GM18867 (cell line): Measurements from ENCODE around the gene NGF.

ENCODE experiments used
- ATAC-seq: cut with Tn5 transposase; IDR thresholded peaks from one replicate; pipeline ENCODE4 v1.9.1; 2021; ENCODE audit warnings: mild to moderate bottlenecking, moderate library complexity; ENCODE audit not compliant: unreplicated experiment

The NGF gene

DNA sequence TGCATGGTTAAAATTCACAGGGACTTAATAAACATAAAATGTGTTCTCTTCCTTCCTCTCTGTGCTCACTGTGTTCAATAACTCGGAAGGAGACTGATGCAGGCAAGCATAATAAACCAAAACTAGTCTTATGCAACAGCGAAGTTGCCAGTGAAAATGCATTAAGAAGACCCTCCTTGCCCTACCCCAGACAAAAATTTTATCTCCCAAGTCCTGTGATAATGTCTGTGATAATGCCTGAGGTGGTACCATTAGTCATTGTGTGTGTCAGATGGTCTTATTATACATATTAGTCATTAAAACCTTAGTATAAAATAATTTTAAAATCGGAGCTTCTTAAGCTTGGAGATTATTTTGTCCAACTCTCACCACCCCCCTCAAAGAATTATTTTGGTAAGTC is 97.8 kb downstream of the NGF start:
- ATAC-seq: no peak

DNA sequence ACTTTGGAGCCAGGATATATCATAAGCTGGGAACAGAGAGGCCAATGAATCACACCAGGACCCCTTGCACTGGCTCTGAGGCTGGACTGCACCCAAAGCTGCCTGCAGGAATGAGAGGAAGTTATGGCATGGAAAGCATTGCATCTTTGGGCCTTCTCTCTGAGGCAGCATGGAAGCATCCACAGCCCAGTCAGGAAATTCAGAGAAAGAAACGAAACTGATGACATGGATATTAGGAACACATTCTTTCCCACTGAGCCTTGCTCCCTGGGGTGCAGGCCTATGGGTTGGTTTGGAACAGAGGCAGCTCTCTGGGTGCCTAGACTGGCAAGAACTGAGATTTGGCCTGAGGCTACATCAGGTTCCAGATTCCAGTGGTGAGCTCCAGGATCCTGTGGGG is 98.6 kb downstream of the NGF start:
- ATAC-seq: no peak

GRCh38 chr1:115239148-115239422 is 99.0 kb downstream of the NGF start:
- ATAC-seq: no peak

DNA sequence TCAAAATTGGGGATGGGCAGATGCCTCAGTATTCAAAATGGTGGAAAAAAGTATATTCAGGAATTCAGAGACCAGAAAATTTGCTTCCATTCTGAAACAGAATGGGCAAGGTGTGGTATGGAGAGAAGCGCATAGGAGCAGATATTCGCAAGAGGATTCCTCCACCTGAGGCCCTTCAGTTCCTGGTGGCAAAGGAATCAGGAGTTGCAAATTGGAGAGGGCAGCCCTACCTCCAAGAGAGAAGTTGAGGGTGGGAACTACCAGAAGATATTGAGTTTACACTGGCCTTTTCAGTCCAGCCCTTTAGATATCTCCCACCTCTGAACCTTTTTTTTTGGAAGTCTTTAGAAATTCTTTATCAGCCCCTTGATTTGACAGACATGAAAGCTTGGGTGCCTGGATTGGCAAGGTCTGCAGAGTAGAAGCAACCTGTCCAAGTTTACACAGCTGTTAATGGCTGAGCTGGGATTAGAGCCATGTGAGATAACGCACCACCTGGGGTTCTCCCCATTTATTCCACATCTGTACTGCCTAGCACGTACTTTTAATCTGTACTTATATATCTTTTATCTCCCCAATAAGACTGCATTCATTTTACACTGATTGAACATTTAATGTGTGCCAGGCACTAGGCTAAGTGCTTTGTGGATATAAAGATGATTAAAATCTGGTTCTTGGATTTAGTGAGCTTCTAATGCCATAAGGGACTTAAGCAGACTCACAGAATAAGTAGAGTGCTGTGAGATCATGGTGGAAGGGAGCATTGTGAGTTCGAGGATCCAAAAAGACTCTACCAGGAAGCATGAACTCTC is 99.5 kb downstream of the NGF start:
- ATAC-seq: no peak

GRCh38 chr1:115237507-115237906 is 100.5 kb downstream of the NGF start:
- ATAC-seq: no peak

GRCh38 chr1:115237023-115237422 is 101.0 kb downstream of the NGF start:
- no peak for ATAC-seq
